Activated CD4-positive, alpha-beta T cell treated with anti-CD3 and anti-CD28 coated beads, Interleukin-2, amount 10 ng/mL, durations not matched to agents 24 days and 14 days (primary cell): Measurements from ENCODE around the gene IL4I1. TPM values are rescaled to one million over a fixed set of nuclear protein-coding genes. Genes with fewer than 3 reads are reported as not detected.

Experiments used
- DNase-seq: peaks from one replicate; pipeline ENCODE4 v3.0.0; 2022
- H3K27ac Mint-ChIP-seq: one replicate; pipeline ENCODE4 v1.8.0; 2022; ENCODE audit warnings: mild to moderate bottlenecking, mixed read lengths
- H3K27me3 Mint-ChIP-seq: one replicate; pipeline ENCODE4 v1.8.0; 2022; ENCODE audit warnings: mixed read lengths
- H3K36me3 Mint-ChIP-seq: one replicate; pipeline ENCODE4 v1.8.0; 2022; ENCODE audit warnings: low read depth, mild to moderate bottlenecking, mixed read lengths
- H3K4me1 Mint-ChIP-seq: one replicate; pipeline ENCODE4 v1.8.0; 2021; ENCODE audit warnings: mixed read lengths
- H3K4me3 Mint-ChIP-seq: one replicate; pipeline ENCODE4 v1.8.0; 2022; ENCODE audit warnings: mild to moderate bottlenecking, moderate library complexity, mixed read lengths
- H3K9me3 Mint-ChIP-seq: one replicate; pipeline ENCODE4 v1.8.0; 2021; ENCODE audit warnings: mixed read lengths
- intact Hi-C: fragments of 100-400 bp; cut with micrococcal nuclease; formaldehyde crosslinking; loops from one replicate; pipeline ENCODE4 v1.15.1; 2023
- total RNA-seq: library from RNA; stranded (reverse); gene quantifications from 2 replicates; pipeline ENCODE4 v1.2.3, GENCODE V29; 2022

IL4I1 gene
- total RNA-seq, 1 donor from 2014 or later: 41.4 TPM

GRCh38 chr19:49920624-49921363 lies 24.1 kb upstream of the IL4I1 start:
- no peaks in the 10 kb centered on the region for H3K27me3 Mint-ChIP-seq
- H3K4me3 Mint-ChIP-seq: no peak overlapping the region
- H3K36me3 Mint-ChIP-seq: peaks cover 65% of the 10 kb centered on the region
- no peak for DNase-seq
- intact Hi-C loops: no loop called here
- H3K9me3 Mint-ChIP-seq: no peaks in the 10 kb centered on the region
- H3K27ac Mint-ChIP-seq: peak overlapping the region; percentile 62
- H3K4me1 Mint-ChIP-seq: peaks cover 36% of the 10 kb centered on the region

- peak overlapping the region; percentile 51 for H3K27ac Mint-ChIP-seq
- peaks cover 53% of the 10 kb centered on the region for H3K4me1 Mint-ChIP-seq
- H3K27me3 Mint-ChIP-seq: no peaks in the 10 kb centered on the region
- no peak overlapping the region for H3K4me3 Mint-ChIP-seq
- intact Hi-C loops: no loop called here
- peaks cover 72% of the 10 kb centered on the region for H3K36me3 Mint-ChIP-seq
- no peak for DNase-seq
- H3K9me3 Mint-ChIP-seq: no peaks in the 10 kb centered on the region
Measured at GRCh38 chr19:49918089-49918488, 21.4 kb upstream of the IL4I1 start.

- Mint-ChIP-seq H3K9me3 (no peaks in the 10 kb centered on the region), H3K36me3 (peaks cover 72% of the 10 kb centered on the region), H3K4me1 (peaks cover 57% of the 10 kb centered on the region), H3K27ac (peak overlapping the region; percentile 12), H3K27me3 (no peaks in the 10 kb centered on the region), H3K4me3 (no peak overlapping the region)
- intact Hi-C loops: no loop called here
- DNase-seq: no peak
Measured at GRCh38 chr19:49916839-49917733, 20.4 kb upstream of the IL4I1 start.

GRCh38 chr19:49915271-49915670 lies 18.6 kb upstream of the IL4I1 start:
- no peaks in the 10 kb centered on the region for H3K9me3 Mint-ChIP-seq
- intact Hi-C loops: no loop called here

GRCh38 chr19:49913720-49914119 lies 17.0 kb upstream of the IL4I1 start:
- peaks cover 75% of the 10 kb centered on the region for H3K36me3 Mint-ChIP-seq
- H3K27me3 Mint-ChIP-seq: no peaks in the 10 kb centered on the region
- no peaks in the 10 kb centered on the region for H3K9me3 Mint-ChIP-seq
- no peak for DNase-seq
- intact Hi-C loops: no loop called here
- H3K4me3 Mint-ChIP-seq: no peak overlapping the region
- peaks cover 57% of the 10 kb centered on the region for H3K4me1 Mint-ChIP-seq
- peak overlapping the region; percentile 94 for H3K27ac Mint-ChIP-seq

More at GRCh38 chr19:49915271-49915670, 18.6 kb upstream of the IL4I1 start:
- H3K27ac Mint-ChIP-seq: peak overlapping the region; percentile 7
- no peak overlapping the region for H3K4me3 Mint-ChIP-seq
- H3K4me1 Mint-ChIP-seq: peaks cover 58% of the 10 kb centered on the region
- H3K36me3 Mint-ChIP-seq: peaks cover 67% of the 10 kb centered on the region
- no peak for DNase-seq
- no peaks in the 10 kb centered on the region for H3K27me3 Mint-ChIP-seq

- H3K27ac Mint-ChIP-seq: peak overlapping the region; percentile 94
- H3K4me1 Mint-ChIP-seq: peaks cover 61% of the 10 kb centered on the region
- no peak for DNase-seq
- peaks cover 75% of the 10 kb centered on the region for H3K36me3 Mint-ChIP-seq
- intact Hi-C loops: no loop called here
- peak overlapping the region; percentile 53 for H3K4me3 Mint-ChIP-seq
- no peaks in the 10 kb centered on the region for H3K27me3 Mint-ChIP-seq
- no peaks in the 10 kb centered on the region for H3K9me3 Mint-ChIP-seq
Measured at GRCh38 chr19:49912965-49913685, 16.4 kb upstream of the IL4I1 start.

- Mint-ChIP-seq H3K36me3 (peaks cover 78% of the 10 kb centered on the region), H3K4me1 (peaks cover 65% of the 10 kb centered on the region), H3K27me3 (no peaks in the 10 kb centered on the region), H3K9me3 (no peaks in the 10 kb centered on the region), H3K27ac (peak overlapping the region; percentile 94), H3K4me3 (peak overlapping the region; percentile 72)
- intact Hi-C loops: loop anchor here (1.0 to 2.0 kb wide), 2 partner anchors 14 to 17 kb away; partner anchors contain the start of genes ATF5 and NUP62
- DNase-seq: peak; percentile 70
Measured at GRCh38 chr19:49911381-49912145, 14.9 kb upstream of the IL4I1 start.

GRCh38 chr19:49910179-49910578 lies 13.5 kb upstream of the IL4I1 start:
- H3K36me3 Mint-ChIP-seq: peaks cover 81% of the 10 kb centered on the region
- H3K27me3 Mint-ChIP-seq: no peaks in the 10 kb centered on the region
- intact Hi-C loops: loop anchor here (2.0 kb wide), 1 partner anchor 19 kb away; the partner anchor contains the start of genes ATF5 and NUP62
- H3K4me3 Mint-ChIP-seq: no peak overlapping the region
- peak overlapping the region; percentile 67 for H3K27ac Mint-ChIP-seq
- no peak for DNase-seq
- H3K4me1 Mint-ChIP-seq: peaks cover 65% of the 10 kb centered on the region
- no peaks in the 10 kb centered on the region for H3K9me3 Mint-ChIP-seq

GRCh38 chr19:49908480-49909420 lies 12.1 kb upstream of the IL4I1 start:
- Mint-ChIP-seq H3K27ac (no peak overlapping the region), H3K36me3 (peaks cover 68% of the 10 kb centered on the region)

GRCh38 chr19:49907745-49908446 lies 11.2 kb upstream of the IL4I1 start:
- peaks cover 56% of the 10 kb centered on the region for H3K4me1 Mint-ChIP-seq
- H3K9me3 Mint-ChIP-seq: no peaks in the 10 kb centered on the region
- H3K27me3 Mint-ChIP-seq: no peaks in the 10 kb centered on the region
- peaks cover 61% of the 10 kb centered on the region for H3K36me3 Mint-ChIP-seq
- intact Hi-C loops: no loop called here
- no peak overlapping the region for H3K4me3 Mint-ChIP-seq
- DNase-seq: no peak
- peak overlapping the region; percentile 56 for H3K27ac Mint-ChIP-seq

More at GRCh38 chr19:49908480-49909420, 12.1 kb upstream of the IL4I1 start:
- no peaks in the 10 kb centered on the region for H3K27me3 Mint-ChIP-seq
- DNase-seq: no peak
- intact Hi-C loops: no loop called here
- peaks cover 60% of the 10 kb centered on the region for H3K4me1 Mint-ChIP-seq
- no peaks in the 10 kb centered on the region for H3K9me3 Mint-ChIP-seq
- no peak overlapping the region for H3K4me3 Mint-ChIP-seq

GRCh38 chr19:49906879-49907564 lies 10.3 kb upstream of the IL4I1 start:
- H3K27me3 Mint-ChIP-seq: no peaks in the 10 kb centered on the region
- DNase-seq: no peak
- intact Hi-C loops: no loop called here
- H3K4me3 Mint-ChIP-seq: no peak overlapping the region
- H3K4me1 Mint-ChIP-seq: peaks cover 51% of the 10 kb centered on the region
- no peak overlapping the region for H3K27ac Mint-ChIP-seq
- peaks cover 56% of the 10 kb centered on the region for H3K36me3 Mint-ChIP-seq
- no peaks in the 10 kb centered on the region for H3K9me3 Mint-ChIP-seq
